ENCODE data around the gene GAL.

- TF ChIP-seq CTCF (IDR thresholded peaks at IDR 0.05) (no peak), EZH2 (IDR thresholded peaks at IDR 0.05) (no peak), EZH2phosphoT487 (IDR thresholded peaks at IDR 0.05) (no peak)
Measured at GRCh38 chr11:68714060-68714856, 29.9 kb downstream of the GAL start.

Data from neural progenitor cell (in vitro differentiated cells).